B cell (primary cell): ENCODE data around the gene HHATL.

ENCODE experiments used
- EZH2 ChIP-seq: IDR thresholded peaks from 2 replicates; pipeline ENCODE4 v1.6.1; 2012; ENCODE audit warnings: borderline replicate concordance, low read depth, mild to moderate bottlenecking, moderate library complexity, low read length; ENCODE audit not compliant: insufficient read depth, poor library complexity, severe bottlenecking
- TF ChIP-seq, protein P1 (sequence below): fragments of 200-600 bp; IDR thresholded peaks from one replicate; pipeline ENCODE4 v1.8.0; 2022; ENCODE audit warnings: antibody characterized with exemption, mild to moderate bottlenecking

DNA sequence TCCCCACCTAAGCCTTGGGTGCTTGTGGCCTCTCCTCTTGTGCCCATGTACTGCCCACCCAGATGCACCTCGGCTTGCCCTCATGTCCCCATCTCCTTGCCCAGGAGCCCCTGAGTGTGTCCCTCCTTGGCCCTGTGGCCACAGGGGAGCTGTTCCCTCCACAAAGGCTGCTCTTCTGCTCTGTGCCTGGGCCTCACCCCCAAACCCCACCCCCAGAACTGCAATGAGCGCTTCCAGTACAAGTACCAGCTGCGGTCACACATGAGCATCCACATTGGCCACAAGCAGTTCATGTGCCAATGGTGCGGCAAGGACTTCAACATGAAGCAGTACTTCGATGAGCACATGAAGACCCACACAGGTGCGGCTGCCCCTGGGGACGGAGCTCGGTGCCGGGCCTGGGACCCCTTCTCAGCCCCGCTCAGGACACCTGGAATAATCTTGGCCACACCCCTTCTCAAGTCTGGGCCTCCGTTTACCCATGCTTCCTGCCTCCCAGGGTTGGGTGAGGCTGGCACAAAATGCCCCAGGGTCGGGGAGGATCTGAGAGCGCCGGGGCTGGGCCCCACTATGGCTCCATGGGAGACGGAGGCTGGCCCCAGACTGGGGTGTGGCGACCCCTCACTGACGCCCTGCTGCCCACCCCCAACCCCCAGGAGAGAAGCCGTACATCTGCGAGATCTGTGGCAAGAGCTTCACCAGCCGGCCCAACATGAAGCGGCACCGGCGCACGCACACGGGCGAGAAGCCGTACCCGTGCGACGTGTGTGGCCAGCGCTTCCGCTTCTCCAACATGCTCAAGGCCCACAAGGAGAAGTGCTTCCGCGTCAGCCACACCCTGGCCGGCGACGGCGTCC lies 38.8 kb downstream of the HHATL start:
- TF ChIP-seq, protein P1, sequence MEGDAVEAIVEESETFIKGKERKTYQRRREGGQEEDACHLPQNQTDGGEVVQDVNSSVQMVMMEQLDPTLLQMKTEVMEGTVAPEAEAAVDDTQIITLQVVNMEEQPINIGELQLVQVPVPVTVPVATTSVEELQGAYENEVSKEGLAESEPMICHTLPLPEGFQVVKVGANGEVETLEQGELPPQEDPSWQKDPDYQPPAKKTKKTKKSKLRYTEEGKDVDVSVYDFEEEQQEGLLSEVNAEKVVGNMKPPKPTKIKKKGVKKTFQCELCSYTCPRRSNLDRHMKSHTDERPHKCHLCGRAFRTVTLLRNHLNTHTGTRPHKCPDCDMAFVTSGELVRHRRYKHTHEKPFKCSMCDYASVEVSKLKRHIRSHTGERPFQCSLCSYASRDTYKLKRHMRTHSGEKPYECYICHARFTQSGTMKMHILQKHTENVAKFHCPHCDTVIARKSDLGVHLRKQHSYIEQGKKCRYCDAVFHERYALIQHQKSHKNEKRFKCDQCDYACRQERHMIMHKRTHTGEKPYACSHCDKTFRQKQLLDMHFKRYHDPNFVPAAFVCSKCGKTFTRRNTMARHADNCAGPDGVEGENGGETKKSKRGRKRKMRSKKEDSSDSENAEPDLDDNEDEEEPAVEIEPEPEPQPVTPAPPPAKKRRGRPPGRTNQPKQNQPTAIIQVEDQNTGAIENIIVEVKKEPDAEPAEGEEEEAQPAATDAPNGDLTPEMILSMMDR: no peak
- no peak for TF ChIP-seq EZH2
